ENCODE data around the gene NMT1. TPM values are rescaled to one million over a fixed set of nuclear protein-coding genes. Genes with fewer than 3 reads are reported as not detected.

The NMT1 gene
- polyA plus RNA-seq (ENCODE audit: insufficient read length in 3 of 3), result 10 to 100 TPM; 70.6 to 73.6 (median 71.0) TPM

- DNase-seq (ENCODE audit: low read depth in 3 of 3, low spot score in 2 of 3), result peak; percentile 99 to 100 (median 100)
These were observed at the start of gene NMT1 for GRCh38 chr17:45060797-45061605. NMT1 (plus strand) TSS chr17:45061317; CDS start chr17:45061330, 13 bp downstream.

GRCh38 chr17:45011767-45012166 lies 49.4 kb upstream of the NMT1 start:
- no peak for DNase-seq (ENCODE audit: low read depth in 3 of 3, low spot score in 2 of 3)

GRCh38 chr17:45013021-45013997 lies 47.8 kb upstream of the NMT1 start:
- no peak for DNase-seq (ENCODE audit: low read depth in 3 of 3, low spot score in 2 of 3)

- no peak for DNase-seq (ENCODE audit: low read depth in 3 of 3, low spot score in 2 of 3)
These were observed 44.9 kb upstream of the NMT1 start for GRCh38 chr17:45016237-45016636.

- DNase-seq (ENCODE audit: low read depth in 3 of 3, low spot score in 2 of 3), result no peak
These were observed 44.3 kb upstream of the NMT1 start for GRCh38 chr17:45016823-45017222.

- DNase-seq (ENCODE audit: low read depth in 3 of 3, low spot score in 2 of 3), result no peak
These were observed 42.6 kb upstream of the NMT1 start for GRCh38 chr17:45018514-45018847.

- DNase-seq (ENCODE audit: low read depth in 3 of 3, low spot score in 2 of 3), result no peak
These were observed 42.0 kb upstream of the NMT1 start for GRCh38 chr17:45018848-45019711.

- no peak for DNase-seq (ENCODE audit: low read depth in 3 of 3, low spot score in 2 of 3)
These were observed 40.6 kb upstream of the NMT1 start for GRCh38 chr17:45020354-45021138.

- no peak for DNase-seq (ENCODE audit: low read depth in 3 of 3, low spot score in 2 of 3)
These were observed 39.4 kb upstream of the NMT1 start for GRCh38 chr17:45021607-45022287.

- no peak for DNase-seq (ENCODE audit: low read depth in 3 of 3, low spot score in 2 of 3)
These were observed 38.8 kb upstream of the NMT1 start for GRCh38 chr17:45022288-45022648.

GRCh38 chr17:45022655-45023339 lies 38.3 kb upstream of the NMT1 start:
- no peak for DNase-seq (ENCODE audit: low read depth in 3 of 3, low spot score in 2 of 3)

GRCh38 chr17:45029096-45029495 lies 32.0 kb upstream of the NMT1 start:
- DNase-seq (ENCODE audit: low read depth in 3 of 3, low spot score in 2 of 3), result no peak

- no peak for DNase-seq (ENCODE audit: low read depth in 3 of 3, low spot score in 2 of 3)
These were observed 31.2 kb upstream of the NMT1 start for GRCh38 chr17:45029758-45030423.

GRCh38 chr17:45030733-45031132 lies 30.4 kb upstream of the NMT1 start:
- no peak for DNase-seq (ENCODE audit: low read depth in 3 of 3, low spot score in 2 of 3)

GRCh38 chr17:45031231-45032173 lies 29.6 kb upstream of the NMT1 start:
- DNase-seq (ENCODE audit: low read depth in 3 of 3, low spot score in 2 of 3), result no peak

- no peak for DNase-seq (ENCODE audit: low read depth in 3 of 3, low spot score in 2 of 3)
These were observed 29.0 kb upstream of the NMT1 start for GRCh38 chr17:45032174-45032541.

GRCh38 chr17:45034599-45034998 lies 26.5 kb upstream of the NMT1 start:
- no peak for DNase-seq (ENCODE audit: low read depth in 3 of 3, low spot score in 2 of 3)
